C4-2B (cell line): ENCODE results near the gene SSR3.
"Not testable (repeated sequence)": the region's sequence is repeated elsewhere in the genome, so short reads cannot be mapped to it uniquely, and the experiment has no call there.

Source experiments
- H3K27ac ChIP-seq: fragments of 450-650 bp; 2 replicates; pipeline ENCODE4 v1.5.1; 2017
- CTCF ChIP-seq: fragments of 450-650 bp; conservative IDR thresholded peaks from 2 replicates; pipeline ENCODE4 v1.5.1; 2017; ENCODE audit warnings: mild to moderate bottlenecking
- ZFX ChIP-seq: fragments of 450-650 bp; IDR thresholded peaks from 2 replicates; pipeline ENCODE4 v1.6.1; 2017

The SSR3 gene

GRCh38 chr3:156581954-156582353 is 27.0 kb upstream of the SSR3 start:
- TF ChIP-seq CTCF (no peak), ZFX (no peak)

GRCh38 chr3:156581033-156581432 is 26.1 kb upstream of the SSR3 start:
- TF ChIP-seq ZFX: no peak
- no peak for TF ChIP-seq CTCF

More at GRCh38 chr3:156581954-156582353, 27.0 kb upstream of the SSR3 start:
- H3K27ac ChIP-seq: no peak overlapping the region

GRCh38 chr3:156579427-156579851 is 24.5 kb upstream of the SSR3 start:
- TF ChIP-seq ZFX: no peak
- TF ChIP-seq CTCF: no peak
- no peak overlapping the region for H3K27ac ChIP-seq

More at GRCh38 chr3:156581033-156581432, 26.1 kb upstream of the SSR3 start:
- no peak overlapping the region for H3K27ac ChIP-seq

GRCh38 chr3:156577736-156578135 is 22.8 kb upstream of the SSR3 start:
- no peak overlapping the region for H3K27ac ChIP-seq
- no peak for TF ChIP-seq CTCF
- no peak for TF ChIP-seq ZFX

GRCh38 chr3:156576651-156577348 is 21.9 kb upstream of the SSR3 start:
- no peak overlapping the region for H3K27ac ChIP-seq
- TF ChIP-seq ZFX (no peak), CTCF (no peak)

- TF ChIP-seq CTCF: no peak
- TF ChIP-seq ZFX: no peak
- no peak overlapping the region for H3K27ac ChIP-seq
These were observed 21.1 kb upstream of the SSR3 start for GRCh38 chr3:156576051-156576450.

- no peak overlapping the region for H3K27ac ChIP-seq
- TF ChIP-seq CTCF (no peak), ZFX (no peak)
These were observed 20.7 kb upstream of the SSR3 start for GRCh38 chr3:156575641-156576040.

- not testable (repeated sequence) for H3K27ac ChIP-seq
These were observed 15.0 kb upstream of the SSR3 start for GRCh38 chr3:156569881-156570280.

GRCh38 chr3:156569016-156569415 is 14.1 kb upstream of the SSR3 start:
- H3K27ac ChIP-seq: not testable (repeated sequence)
